A549 (cell line): ENCODE measurements around the gene ZC3H7A. TPM values are rescaled to one million over a fixed set of nuclear protein-coding genes. Genes with fewer than 3 reads are reported as not detected.

Experiments used
- ATAC-seq, 2 experiments: fragments of 200-7000 bp in 1 of 2; fragments of >200 bp in 1 of 2; cut with Nextera tagmentation in 1 of 2; cut with Tn5 transposase in 1 of 2; 3 replicates each; pipeline versions ENCODE4 v1.8.0 to v1.9.1; 2018 to 2020; ENCODE audit warnings: mild to moderate bottlenecking in 1 of 2, moderate library complexity in 1 of 2
- CTCF ChIA-PET: fragments of 300-600 bp; sonication (Branson Sonifier 250); formaldehyde crosslinking; extraction: SDS; loops from one replicate; lab custom pipeline; 2021; ENCODE audit warnings: antibody characterized with exemption, inconsistent platforms; lab: Yijun Ruan, JAX
- POLR2A ChIA-PET: fragments of 350-600 bp; formaldehyde crosslinking; extraction: SDS; loops from one replicate; lab custom pipeline; 2021; ENCODE audit warnings: antibody characterized with exemption, inconsistent platforms; lab: Yijun Ruan, JAX
- DNase-seq, 2 experiments: peaks; one replicate each; pipeline versions ENCODE4 v3.0.0 to v3.0.0-alpha.2; 2011 to 2016; ENCODE audit warnings: low read depth in 1 of 2, low spot score in 1 of 2
- FAIRE-seq: peaks from 2 replicates; lab custom pipeline; 2011; peaks lifted over from hg19 to GRCh38; lab: Jason Lieb, UNC
- H3K27ac ChIP-seq, 2 experiments: fragments of >200 bp; sonication (Bioruptor Twin); formaldehyde crosslinking; 3 replicates each; pipeline ENCODE4 v1.5.1; 2016 to 2017
- H3K4me1 ChIP-seq: fragments of >200 bp; sonication (Bioruptor Twin); formaldehyde crosslinking; 3 replicates; pipeline ENCODE4 v1.6.1; 2016
- H3K4me2 ChIP-seq: fragments of >200 bp; sonication (Bioruptor Twin); formaldehyde crosslinking; 3 replicates; pipeline ENCODE4 v1.6.1; 2016
- H3K4me3 ChIP-seq: fragments of >200 bp; sonication (Bioruptor Twin); formaldehyde crosslinking; 3 replicates; pipeline ENCODE4 v1.5.1; 2016
- H3K9me3 ChIP-seq: fragments of >200 bp; sonication (Bioruptor Twin); formaldehyde crosslinking; 3 replicates; pipeline ENCODE4 v1.6.1; 2016
- BHLHE40 ChIP-seq: IDR thresholded peaks from 2 replicates; pipeline ENCODE4 v1.6.1; 2012; ENCODE audit warnings: low read depth, low read length, inconsistent platforms
- CBX2 ChIP-seq: fragments of 200-600 bp; sonication (generic); IDR thresholded peaks from 2 replicates; pipeline ENCODE4 v1.6.1; 2016; ENCODE audit warnings: low read depth, mild to moderate bottlenecking, borderline replicate concordance
- CBX8 ChIP-seq: fragments of 200-600 bp; sonication (generic); IDR thresholded peaks from 2 replicates; pipeline ENCODE4 v1.6.1; 2016
- CEBPB ChIP-seq, 2 experiments: fragments of >200 bp in 1 of 2; sonication (Bioruptor Twin) in 1 of 2; formaldehyde crosslinking in 1 of 2; IDR thresholded peaks; 2 replicates each; pipeline ENCODE4 v1.6.1; 2012 to 2016
- EHMT2 ChIP-seq: fragments of 200-600 bp; sonication (generic); IDR thresholded peaks from 2 replicates; pipeline ENCODE4 v1.6.1; 2016; ENCODE audit warnings: antibody characterized with exemption, low read depth, mild to moderate bottlenecking, moderate library complexity
- FOSB ChIP-seq: fragments of 250-450 bp; sonication (Bioruptor Pico); IDR thresholded peaks from 2 replicates; pipeline ENCODE4 v1.5.0; 2020; ENCODE audit warnings: mild to moderate bottlenecking, moderate library complexity
- GATA3 ChIP-seq: IDR thresholded peaks from 2 replicates; pipeline ENCODE4 v1.6.1; 2012; ENCODE audit warnings: borderline replicate concordance
- HOXA7 ChIP-seq: fragments of 250-450 bp; sonication (Bioruptor Pico); IDR thresholded peaks from 2 replicates; pipeline ENCODE4 v1.5.0; 2020; ENCODE audit warnings: mild to moderate bottlenecking, moderate library complexity
- HOXB5 ChIP-seq: fragments of 250-450 bp; sonication (Bioruptor Pico); IDR thresholded peaks from 2 replicates; pipeline ENCODE4 v1.5.0; 2020; ENCODE audit warnings: mild to moderate bottlenecking, moderate library complexity
- JUNB ChIP-seq: fragments of >200 bp; sonication (Bioruptor Twin); formaldehyde crosslinking; IDR thresholded peaks from 2 replicates; pipeline ENCODE4 v1.6.1; 2016
- KDM1A ChIP-seq: fragments of 200-600 bp; sonication (generic); IDR thresholded peaks from 2 replicates; pipeline ENCODE4 v1.6.1; 2016; ENCODE audit warnings: low read depth, mild to moderate bottlenecking
- MAFK ChIP-seq: fragments of 450-650 bp; IDR thresholded peaks from 2 replicates; pipeline ENCODE4 v1.6.1; 2014; ENCODE audit not compliant: partially characterized antibody
- MAZ ChIP-seq: fragments of 150-350 bp; IDR thresholded peaks from 2 replicates; pipeline ENCODE4 v1.6.1; 2014; ENCODE audit warnings: antibody characterized with exemption, low read depth, low read length, borderline replicate concordance
- MYC ChIP-seq: IDR thresholded peaks from 2 replicates; pipeline ENCODE4 v1.6.1; 2012; ENCODE audit warnings: mild to moderate bottlenecking, inconsistent platforms, low read length, improper control_type of control experiment, borderline replicate concordance
- NFE2L2 ChIP-seq: fragments of 150-350 bp; conservative IDR thresholded peaks from 2 replicates; pipeline ENCODE4 v1.6.1; 2014; ENCODE audit warnings: low read length
- NPAS2 ChIP-seq: fragments of 250-450 bp; sonication (Bioruptor Pico); IDR thresholded peaks from 2 replicates; pipeline ENCODE4 v1.8.0; 2022; ENCODE audit warnings: mild to moderate bottlenecking, moderate library complexity, borderline replicate concordance
- NR3C1 ChIP-seq: fragments of >200 bp; sonication (Bioruptor Twin); formaldehyde crosslinking; IDR thresholded peaks from 3 replicates; pipeline ENCODE4 v1.6.1; 2017
- RARB ChIP-seq: fragments of 250-450 bp; sonication (Bioruptor Pico); IDR thresholded peaks from 2 replicates; pipeline ENCODE4 v1.8.0; 2021; ENCODE audit warnings: mild to moderate bottlenecking, moderate library complexity
- RNF2 ChIP-seq: fragments of 200-600 bp; sonication (generic); IDR thresholded peaks from 2 replicates; pipeline ENCODE4 v1.6.1; 2016; ENCODE audit warnings: low read depth, mild to moderate bottlenecking, antibody characterized with exemption, moderate library complexity, borderline replicate concordance
- SMC3 ChIP-seq: fragments of >200 bp; sonication (Bioruptor Twin); formaldehyde crosslinking; IDR thresholded peaks from 3 replicates; pipeline ENCODE4 v1.6.1; 2018; ENCODE audit warnings: inconsistent platforms
- USF2 ChIP-seq: fragments of 450-650 bp; IDR thresholded peaks from 2 replicates; pipeline ENCODE4 v1.6.1; 2014; ENCODE audit warnings: antibody characterized with exemption
- ZFP36 ChIP-seq: fragments of 450-650 bp; IDR thresholded peaks from 2 replicates; pipeline ENCODE4 v1.6.1; 2014; ENCODE audit warnings: borderline replicate concordance; ENCODE audit not compliant: partially characterized antibody
- ZSCAN20 ChIP-seq: fragments of 250-450 bp; sonication (Bioruptor Pico); IDR thresholded peaks from 2 replicates; pipeline ENCODE4 v1.8.0; 2022; ENCODE audit warnings: mild to moderate bottlenecking, moderate library complexity
- WGBS: methylation state at CpG from one replicate; pipeline ENCODE4 v1.1.6; 2017; ENCODE audit errors: missing lambda C conversion rate; 5-methylcytosine and 5-hydroxymethylcytosine counted together
- polyA plus RNA-seq, 4 experiments: library from polyadenylated mRNA; depleted of rRNA in 3 of 4; stranded (reverse); fragments of >200 nt; fragmentation: RNase III in 1 of 4; extraction: RNeasy Plus Mini Kit Qiagen cat#74134 plus additional on column Dnase treatment in 1 of 4; gene quantifications; 2 replicates in 3 of 4; 3 replicates in 1 of 4; pipeline ENCODE4 v1.2.3, GENCODE V29; 2011 to 2017
- TF ChIP-seq, protein P1 (sequence below): fragments of 150-350 bp; IDR thresholded peaks from 2 replicates; pipeline ENCODE4 v1.6.1; 2014; ENCODE audit warnings: low read depth, mild to moderate bottlenecking, low read length
- TF ChIP-seq, protein P2 (sequence below): fragments of >200 bp; sonication (Bioruptor Twin); formaldehyde crosslinking; IDR thresholded peaks from 3 replicates; pipeline ENCODE4 v1.6.1; 2016

The ZC3H7A gene
- polyA plus RNA-seq, 2 of the 4 experiments (the other 2 are of a cell fraction) = 33.8 to 41.5 TPM

DNA sequence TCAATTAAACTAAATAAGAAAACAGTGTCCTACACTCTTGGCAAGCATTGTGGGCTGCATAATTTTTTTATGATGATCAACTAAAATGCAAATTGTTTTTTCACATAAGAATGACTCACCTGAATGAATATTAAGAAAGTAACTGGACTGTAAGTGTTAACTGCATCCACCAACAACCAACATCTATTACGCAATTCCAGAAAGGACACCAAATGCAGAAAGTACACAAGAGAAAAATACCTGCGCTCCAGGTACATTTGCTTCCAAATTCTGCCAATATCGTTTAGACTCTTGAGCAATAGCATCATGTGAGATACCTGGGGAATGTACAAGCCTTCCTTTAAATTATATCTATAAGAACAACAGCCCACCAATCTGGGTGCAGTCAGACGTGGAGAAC lies 34.6 kb downstream of the ZC3H7A start:
- no peak for FAIRE-seq
- POLR2A ChIA-PET = no interaction called here
- Histone ChIP-seq H3K27ac (no peak overlapping the region), H3K4me2 (no peak overlapping the region), H3K4me1 (peaks cover 20% of the 10 kb centered on the region), H3K4me3 (no peak overlapping the region)
- no peak for DNase-seq
- CTCF ChIA-PET = interaction anchor here (0.6 to 0.8 kb wide), 2 partner anchors 10 to 35 kb away, joined by 3 read pairs; partner anchors contain the start of gene ZC3H7A
- ATAC-seq = no peak
- TF ChIP-seq ZFP36 (no peak), CEBPB (IDR thresholded peaks at IDR 0.05) (peak; percentile 59 to 77; a peak in 3 of 4 replicates)
- TF ChIP-seq, all 56 proteins: peak for 1
- no peaks in the 10 kb centered on the region for H3K9me3 ChIP-seq
- 94% methylated on average over 4 of the region's 4 CpGs for WGBS

DNA sequence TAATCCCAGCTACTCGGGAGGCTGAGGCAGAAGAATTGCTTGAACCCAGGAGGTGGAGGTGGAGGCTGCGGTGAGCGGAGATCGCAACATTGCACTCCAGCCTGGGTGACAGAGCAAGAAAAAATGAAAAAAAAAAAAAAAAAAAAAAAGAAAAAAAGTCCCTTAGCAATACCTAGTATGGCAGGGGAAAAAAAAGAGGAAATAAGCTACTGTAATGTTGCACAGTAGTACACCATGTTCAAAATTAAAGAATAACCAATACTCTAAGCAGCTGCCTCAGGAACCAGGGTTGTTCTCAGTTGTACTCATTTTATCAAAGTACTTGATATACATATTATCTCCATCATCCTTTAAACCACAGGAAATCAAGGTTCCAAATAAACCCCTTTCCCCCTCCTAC lies 37.1 kb downstream of the ZC3H7A start:
- Histone ChIP-seq H3K4me1 (peaks cover 44% of the 10 kb centered on the region), H3K4me3 (no peak overlapping the region), H3K4me2 (no peak overlapping the region), H3K9me3 (no peaks in the 10 kb centered on the region), H3K27ac (no peak overlapping the region)
- TF ChIP-seq CBX2 (no peak), MAZ (no peak), NFE2L2 (no peak), HOXA7 (CRISPR knock-in tag) (no peak), MYC (no peak), KDM1A (no peak), JUNB (no peak), CBX8 (no peak), MAFK (no peak), ZSCAN20 (CRISPR knock-in tag) (no peak), NPAS2 (CRISPR knock-in tag) (no peak), RNF2 (no peak), USF2 (no peak), GATA3 (no peak), EHMT2 (no peak), NR3C1 (no peak)
- TF ChIP-seq, protein P1, sequence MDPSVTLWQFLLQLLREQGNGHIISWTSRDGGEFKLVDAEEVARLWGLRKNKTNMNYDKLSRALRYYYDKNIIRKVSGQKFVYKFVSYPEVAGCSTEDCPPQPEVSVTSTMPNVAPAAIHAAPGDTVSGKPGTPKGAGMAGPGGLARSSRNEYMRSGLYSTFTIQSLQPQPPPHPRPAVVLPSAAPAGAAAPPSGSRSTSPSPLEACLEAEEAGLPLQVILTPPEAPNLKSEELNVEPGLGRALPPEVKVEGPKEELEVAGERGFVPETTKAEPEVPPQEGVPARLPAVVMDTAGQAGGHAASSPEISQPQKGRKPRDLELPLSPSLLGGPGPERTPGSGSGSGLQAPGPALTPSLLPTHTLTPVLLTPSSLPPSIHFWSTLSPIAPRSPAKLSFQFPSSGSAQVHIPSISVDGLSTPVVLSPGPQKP = no peak
- TF ChIP-seq, protein P2, sequence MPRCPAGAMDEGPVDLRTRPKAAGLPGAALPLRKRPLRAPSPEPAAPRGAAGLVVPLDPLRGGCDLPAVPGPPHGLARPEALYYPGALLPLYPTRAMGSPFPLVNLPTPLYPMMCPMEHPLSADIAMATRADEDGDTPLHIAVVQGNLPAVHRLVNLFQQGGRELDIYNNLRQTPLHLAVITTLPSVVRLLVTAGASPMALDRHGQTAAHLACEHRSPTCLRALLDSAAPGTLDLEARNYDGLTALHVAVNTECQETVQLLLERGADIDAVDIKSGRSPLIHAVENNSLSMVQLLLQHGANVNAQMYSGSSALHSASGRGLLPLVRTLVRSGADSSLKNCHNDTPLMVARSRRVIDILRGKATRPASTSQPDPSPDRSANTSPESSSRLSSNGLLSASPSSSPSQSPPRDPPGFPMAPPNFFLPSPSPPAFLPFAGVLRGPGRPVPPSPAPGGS = no peak
- FAIRE-seq = no peak
- no peak for DNase-seq
- no peak for ATAC-seq
- POLR2A ChIA-PET = interaction anchor here (1.2 kb wide), 1 partner anchor 37 kb away, joined by 3 read pairs; the partner anchor contains the start of gene ZC3H7A
- CTCF ChIA-PET = interaction anchor here (0.6 to 2.4 kb wide), 4 partner anchors 11 to 790 kb away, joined by 3 to 9 read pairs (median 5); partner anchors contain the start of gene ZC3H7A
- 97% methylated on average over 4 of the region's 4 CpGs for WGBS

GRCh38 chr16:11759163-11759834 lies 37.8 kb downstream of the ZC3H7A start:
- FAIRE-seq = no peak
- DNase-seq = no peak
- no peak for ATAC-seq
- TF ChIP-seq FOSB (CRISPR knock-in tag) = no peak
- TF ChIP-seq MAFK = peak; percentile 59
- no peak for TF ChIP-seq HOXB5
- no peak for TF ChIP-seq RARB (CRISPR knock-in tag)
- no peak for TF ChIP-seq BHLHE40
- no peak for TF ChIP-seq SMC3
- Histone ChIP-seq H3K27ac (no peak overlapping the region), H3K4me2 (no peak overlapping the region), H3K9me3 (no peaks in the 10 kb centered on the region), H3K4me3 (no peak overlapping the region), H3K4me1 (peaks cover 51% of the 10 kb centered on the region)
- CTCF ChIA-PET = interaction anchor here (1.2 to 2.4 kb wide), 3 partner anchors 11 to 363 kb away, joined by 4 to 9 read pairs (median 6); partner anchors contain the start of gene ZC3H7A
- WGBS = 87% methylated on average over 9 of the region's 9 CpGs
- POLR2A ChIA-PET = interaction anchor here (0.5 to 1.2 kb wide), 2 partner anchors 38 to 292 kb away, joined by 3 to 4 read pairs; partner anchors contain the start of gene ZC3H7A
